ENCODE results near the gene CLCNKA. TPM values are rescaled to one million over a fixed set of nuclear protein-coding genes. Genes with fewer than 3 reads are reported as not detected.

CLCNKA gene
- total RNA-seq, 1 experiment from 2014 or later = 0.10 TPM

DNA sequence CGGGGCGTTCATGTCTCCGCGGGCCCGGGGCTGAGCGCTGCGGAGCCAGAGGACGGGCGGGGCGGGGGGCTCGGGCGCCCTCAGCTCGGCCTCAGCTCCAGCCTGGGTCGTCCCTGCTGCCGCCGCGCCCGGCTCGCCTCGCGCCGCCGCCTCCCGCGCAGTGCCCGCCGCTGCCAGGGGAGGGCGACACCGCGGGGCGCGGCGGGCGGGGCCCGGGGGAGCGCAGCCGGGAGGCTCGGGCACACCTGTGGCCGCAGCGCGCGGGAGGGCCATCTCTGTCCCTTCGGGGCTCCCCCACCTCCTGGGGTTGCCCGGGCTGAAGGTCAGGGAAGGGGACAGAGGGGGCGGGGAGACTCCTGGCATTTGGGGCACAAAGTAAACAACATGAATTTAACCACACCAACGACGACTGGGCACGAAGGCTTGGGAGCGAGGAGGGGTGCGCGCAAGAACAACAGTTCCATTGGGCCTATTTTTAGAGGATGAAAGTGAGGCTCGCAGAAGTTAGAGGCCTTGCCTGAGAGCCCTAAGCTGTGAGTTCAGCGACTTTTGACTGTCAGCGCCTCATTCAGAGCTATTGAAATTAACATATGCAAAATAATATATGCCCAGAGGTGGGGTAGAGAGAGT is 51.8 kb downstream of the CLCNKA start, which contains the start of gene FAM131C (continued):
- TF ChIP-seq, protein P1, sequence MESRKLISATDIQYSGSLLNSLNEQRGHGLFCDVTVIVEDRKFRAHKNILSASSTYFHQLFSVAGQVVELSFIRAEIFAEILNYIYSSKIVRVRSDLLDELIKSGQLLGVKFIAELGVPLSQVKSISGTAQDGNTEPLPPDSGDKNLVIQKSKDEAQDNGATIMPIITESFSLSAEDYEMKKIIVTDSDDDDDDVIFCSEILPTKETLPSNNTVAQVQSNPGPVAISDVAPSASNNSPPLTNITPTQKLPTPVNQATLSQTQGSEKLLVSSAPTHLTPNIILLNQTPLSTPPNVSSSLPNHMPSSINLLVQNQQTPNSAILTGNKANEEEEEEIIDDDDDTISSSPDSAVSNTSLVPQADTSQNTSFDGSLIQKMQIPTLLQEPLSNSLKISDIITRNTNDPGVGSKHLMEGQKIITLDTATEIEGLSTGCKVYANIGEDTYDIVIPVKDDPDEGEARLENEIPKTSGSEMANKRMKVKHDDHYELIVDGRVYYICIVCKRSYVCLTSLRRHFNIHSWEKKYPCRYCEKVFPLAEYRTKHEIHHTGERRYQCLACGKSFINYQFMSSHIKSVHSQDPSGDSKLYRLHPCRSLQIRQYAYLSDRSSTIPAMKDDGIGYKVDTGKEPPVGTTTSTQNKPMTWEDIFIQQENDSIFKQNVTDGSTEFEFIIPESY (IDR thresholded peaks at IDR 0.05; ENCODE audit: extremely low read depth, insufficient replicate concordance, low read length) = peak; percentile 58
- TF ChIP-seq, protein P2, sequence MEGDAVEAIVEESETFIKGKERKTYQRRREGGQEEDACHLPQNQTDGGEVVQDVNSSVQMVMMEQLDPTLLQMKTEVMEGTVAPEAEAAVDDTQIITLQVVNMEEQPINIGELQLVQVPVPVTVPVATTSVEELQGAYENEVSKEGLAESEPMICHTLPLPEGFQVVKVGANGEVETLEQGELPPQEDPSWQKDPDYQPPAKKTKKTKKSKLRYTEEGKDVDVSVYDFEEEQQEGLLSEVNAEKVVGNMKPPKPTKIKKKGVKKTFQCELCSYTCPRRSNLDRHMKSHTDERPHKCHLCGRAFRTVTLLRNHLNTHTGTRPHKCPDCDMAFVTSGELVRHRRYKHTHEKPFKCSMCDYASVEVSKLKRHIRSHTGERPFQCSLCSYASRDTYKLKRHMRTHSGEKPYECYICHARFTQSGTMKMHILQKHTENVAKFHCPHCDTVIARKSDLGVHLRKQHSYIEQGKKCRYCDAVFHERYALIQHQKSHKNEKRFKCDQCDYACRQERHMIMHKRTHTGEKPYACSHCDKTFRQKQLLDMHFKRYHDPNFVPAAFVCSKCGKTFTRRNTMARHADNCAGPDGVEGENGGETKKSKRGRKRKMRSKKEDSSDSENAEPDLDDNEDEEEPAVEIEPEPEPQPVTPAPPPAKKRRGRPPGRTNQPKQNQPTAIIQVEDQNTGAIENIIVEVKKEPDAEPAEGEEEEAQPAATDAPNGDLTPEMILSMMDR (IDR thresholded peaks at IDR 0.05 in 2 of 3, conservative IDR thresholded peaks at IDR 0.05 in 1 of 3; ENCODE audit: borderline replicate concordance in 1 of 3, insufficient read depth in 1 of 3, low read depth in 2 of 3, low read length in 2 of 3) = peak in 2 of 3 experiments; percentile 12 to 30; a peak in 2 of 6 replicates

DNA sequence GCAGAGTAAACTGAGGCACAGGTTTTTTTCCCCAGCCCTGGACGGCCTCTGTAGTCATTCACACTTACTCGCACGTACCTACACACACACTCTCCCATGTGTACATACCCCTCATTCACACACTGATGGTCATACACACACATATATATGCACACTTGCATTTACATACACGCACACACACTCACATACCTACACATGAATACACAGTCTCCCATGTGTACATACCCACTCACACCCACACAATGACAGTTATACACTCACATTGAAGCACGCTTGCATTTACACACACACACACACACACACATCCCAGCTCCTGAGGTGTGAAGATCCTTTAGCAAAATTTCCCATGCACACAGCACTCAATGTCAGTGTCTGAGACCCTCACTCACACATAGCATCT is 52.4 kb downstream of the CLCNKA start:
- H3K27ac ChIP-seq (ENCODE audit: low read depth, low read length) = no peak overlapping the region
- no peaks in the 10 kb centered on the region for H3K9me2 ChIP-seq (ENCODE audit: insufficient read depth)
- H2AFZ ChIP-seq (ENCODE audit: low read depth, low read length, poor library complexity, severe bottlenecking) = peak overlapping the region; percentile 16
- no peak for ATAC-seq
- ChIA-PET RAD21 (ENCODE audit: low non-redundant PET in 1 of 2, low total read pairs in 2 of 2, uncharacterized antibody in 2 of 2, unreplicated experiment in 2 of 2) (no interaction called here), CTCF (interaction anchor here (0.6 to 2.0 kb wide), 2 partner anchors 8 to 15 kb away, joined by 3 to 13 read pairs; no protein-coding TSS in a partner anchor), POLR2A (no interaction called here)
- no peaks in the 10 kb centered on the region for H4K20me1 ChIP-seq (ENCODE audit: insufficient read depth)
- H3K4me3 ChIP-seq (replicated peaks in 1 of 2; ENCODE audit: low read depth in 1 of 2, low read length in 2 of 2) = no peak overlapping the region; a peak in 1 of 4 replicates
- H3K36me3 ChIP-seq (ENCODE audit: control insufficient read depth in 1 of 2, insufficient read depth in 2 of 2, low read length in 2 of 2) = no peaks in the 10 kb centered on the region
- no TSS peak for BruUV-seq (replicated peaks)
- DNase-seq (ENCODE audit: low read depth, low spot score) = no peak
- H3K27me3 ChIP-seq (ENCODE audit: insufficient read depth, low read length) = no peaks in the 10 kb centered on the region
- peak overlapping the region; percentile 92 for H3K4me2 ChIP-seq (ENCODE audit: low read length)
- H3K9ac ChIP-seq (ENCODE audit: low read length) = peak overlapping the region; percentile 81; the same call in 1 of the 2 replicates
- peaks cover 31 to 67% of the 10 kb centered on the region in 2 experiments for H3K4me1 ChIP-seq (ENCODE audit: control insufficient read depth in 1 of 2, insufficient read depth in 2 of 2, low read length in 2 of 2)
- no peaks in the 10 kb centered on the region for H3K79me2 ChIP-seq (ENCODE audit: insufficient read depth, low read length)
- intact Hi-C loops (cut with micrococcal nuclease) = no loop called here
- H3K9me3 ChIP-seq (ENCODE audit: control insufficient read depth in 1 of 2, insufficient read depth in 1 of 2, low read depth in 1 of 2, low read length in 2 of 2) = no peaks in the 10 kb centered on the region
- TF ChIP-seq SRF (IDR thresholded peaks at IDR 0.05; ENCODE audit: low read depth) (no peak), ELF1 (IDR thresholded peaks at IDR 0.05; ENCODE audit: borderline replicate concordance, low read depth) (no peak), EGR1 (IDR thresholded peaks at IDR 0.05; ENCODE audit: low read depth) (no peak), RAD21 (IDR thresholded peaks at IDR 0.05; ENCODE audit: low read depth) (no peak), EZH2phosphoT487 (IDR thresholded peaks at IDR 0.05; ENCODE audit: borderline replicate concordance) (no peak), YY1 (IDR thresholded peaks at IDR 0.05; ENCODE audit: extremely low read depth, insufficient replicate concordance, low read depth, low read length) (no peak), EZH2 (IDR thresholded peaks at IDR 0.05) (no peak)
- TF ChIP-seq, protein P2 (IDR thresholded peaks at IDR 0.05 in 2 of 3, conservative IDR thresholded peaks at IDR 0.05 in 1 of 3; ENCODE audit: borderline replicate concordance in 1 of 3, insufficient read depth in 1 of 3, low read depth in 2 of 3, low read length in 2 of 3) = no peak
- TF ChIP-seq, protein P1 (IDR thresholded peaks at IDR 0.05; ENCODE audit: extremely low read depth, insufficient replicate concordance, low read length) = no peak
